HCT116 (cell line): ENCODE measurements around the gene KRT33A. TPM values are rescaled to one million over a fixed set of nuclear protein-coding genes. Genes with fewer than 3 reads are reported as not detected.

ENCODE experiments used
- ATAC-seq: fragments of 200-7000 bp; cut with Tn5 transposase; 2 replicates; pipeline ENCODE4 v1.9.1; 2020; ENCODE audit warnings: mild to moderate bottlenecking, moderate library complexity
- BruUV-seq: library from RNA; stranded (reverse); fragments of 400-500 nt; replicated peaks from 2 replicates; lab custom pipeline; 2021; lab: Mats Ljungman, UMichigan
- CTCF ChIA-PET: fragments of 300-600 bp; sonication (Branson Sonifier 250); formaldehyde crosslinking; loops from one replicate; lab custom pipeline; 2021; ENCODE audit warnings: antibody characterized with exemption; lab: Charles Lee
- POLR2A ChIA-PET: fragments of 300-600, 350-600 bp; sonication (Branson Sonifier 250); formaldehyde crosslinking; loops from one replicate; lab custom pipeline; 2021; ENCODE audit warnings: antibody characterized with exemption; lab: Charles Lee
- RAD21 ChIA-PET, 2 experiments: fragments of 300-600 bp; sonication (Branson Sonifier 250); formaldehyde crosslinking; loops; one replicate each; lab custom pipeline; 2023; ENCODE audit warnings: low total read pairs in 2 of 2; ENCODE audit not compliant: uncharacterized antibody in 2 of 2, unreplicated experiment in 2 of 2, low non-redundant PET in 1 of 2; lab: Charles Lee
- DNase-seq: peaks from one replicate; pipeline ENCODE4 v3.0.0-alpha.2; 2010; ENCODE audit warnings: low read depth, low spot score
- H2AFZ ChIP-seq: fragments of 200-600 bp; shearing (Covaris generic), sonication (generic); 2 replicates; pipeline ENCODE4 v1.6.1; 2017; ENCODE audit warnings: low read depth, mixed run types, mixed read lengths, antibody characterized with exemption, low read length; ENCODE audit not compliant: poor library complexity, severe bottlenecking
- H3K27ac ChIP-seq: 2 replicates; pipeline ENCODE4 v1.5.1; 2012; ENCODE audit warnings: low read depth, low read length
- H3K27me3 ChIP-seq: fragments of 200-600 bp; sonication (generic); 2 replicates; pipeline ENCODE4 v1.6.1; 2016; ENCODE audit warnings: mixed run types, low read length, mixed read lengths; ENCODE audit not compliant: insufficient read depth
- H3K36me3 ChIP-seq, 2 experiments: fragments of 200-500 bp in 1 of 2; fragments of 200-600 bp in 1 of 2; sonication (Bioruptor generic) in 1 of 2; sonication (generic) in 1 of 2; 2 replicates each; pipeline versions ENCODE4 v1.5.1 to v1.6.1; 2014 to 2016; ENCODE audit warnings: low read length in 2 of 2, inconsistent platforms in 1 of 2, mixed read lengths in 1 of 2, mixed run types in 1 of 2; ENCODE audit not compliant: insufficient read depth in 2 of 2, control insufficient read depth in 1 of 2
- H3K4me1 ChIP-seq, 2 experiments: fragments of 200-600 bp in 1 of 2; sonication (generic) in 1 of 2; 2 replicates each; pipeline versions ENCODE4 v1.5.1 to v1.6.1; 2012 to 2017; ENCODE audit warnings: low read length in 2 of 2, inconsistent platforms in 1 of 2, mild to moderate bottlenecking in 1 of 2, mixed read lengths in 1 of 2, mixed run types in 1 of 2, moderate library complexity in 1 of 2; ENCODE audit not compliant: insufficient read depth in 2 of 2, control insufficient read depth in 1 of 2
- H3K4me2 ChIP-seq: fragments of 200-600 bp; sonication (generic); 2 replicates; pipeline ENCODE4 v1.6.1; 2017; ENCODE audit warnings: mixed run types, low read length, mixed read lengths
- H3K4me3 ChIP-seq, 2 experiments: fragments of 200-600 bp in 1 of 2; sonication (generic) in 1 of 2; replicated peaks in 1 of 2; 2 replicates each; pipeline ENCODE4 v1.5.1; 2011 to 2016; ENCODE audit warnings: low read length in 2 of 2, control low read depth in 1 of 2, low read depth in 1 of 2, mild to moderate bottlenecking in 1 of 2, mixed read lengths in 1 of 2, mixed run types in 1 of 2
- H3K79me2 ChIP-seq: fragments of 200-600 bp; sonication (generic); 2 replicates; pipeline ENCODE4 v1.6.1; 2017; ENCODE audit warnings: mild to moderate bottlenecking, mixed run types, low read length, moderate library complexity, mixed read lengths; ENCODE audit not compliant: insufficient read depth
- H3K9ac ChIP-seq: fragments of 200-600 bp; sonication (generic); 2 replicates; pipeline ENCODE4 v1.6.1; 2016; ENCODE audit warnings: low read length, mixed read lengths
- H3K9me2 ChIP-seq: fragments of 200-600 bp; sonication (generic), shearing (Covaris generic); 2 replicates; pipeline ENCODE4 v1.6.1; 2017; ENCODE audit warnings: mixed run types, mild to moderate bottlenecking, moderate library complexity; ENCODE audit not compliant: insufficient read depth
- H3K9me3 ChIP-seq, 2 experiments: fragments of 200-500 bp in 1 of 2; fragments of 200-600 bp in 1 of 2; sonication (Bioruptor generic) in 1 of 2; sonication (generic) in 1 of 2; 2 replicates each; pipeline ENCODE4 v1.6.1; 2014 to 2017; ENCODE audit warnings: low read length in 2 of 2, mixed read lengths in 2 of 2, inconsistent platforms in 1 of 2, low read depth in 1 of 2, mild to moderate bottlenecking in 1 of 2, mixed run types in 1 of 2, moderate library complexity in 1 of 2; ENCODE audit not compliant: control insufficient read depth in 1 of 2, insufficient read depth in 1 of 2
- H4K20me1 ChIP-seq: fragments of 200-600 bp; sonication (generic), shearing (Covaris generic); 2 replicates; pipeline ENCODE4 v1.6.1; 2017; ENCODE audit warnings: mixed run types, mild to moderate bottlenecking, moderate library complexity; ENCODE audit not compliant: insufficient read depth
- CBX3 ChIP-seq: IDR thresholded peaks from 2 replicates; pipeline ENCODE4 v1.6.1; 2012; ENCODE audit warnings: low read depth
- CEBPB ChIP-seq: IDR thresholded peaks from 2 replicates; pipeline ENCODE4 v1.6.1; 2012; ENCODE audit warnings: low read depth
- EZH2phosphoT487 ChIP-seq: fragments of 200-600 bp; IDR thresholded peaks from 2 replicates; pipeline ENCODE4 v1.6.1; 2018; ENCODE audit warnings: antibody characterized with exemption, borderline replicate concordance
- FOSL1 ChIP-seq: IDR thresholded peaks from 2 replicates; pipeline ENCODE4 v1.6.1; 2012; ENCODE audit warnings: low read depth
- JUND ChIP-seq: IDR thresholded peaks from 2 replicates; pipeline ENCODE4 v1.6.1; 2012
- SIN3A ChIP-seq: IDR thresholded peaks from 2 replicates; pipeline ENCODE4 v1.6.1; 2012; ENCODE audit warnings: low read depth
- TCF7L2 ChIP-seq: IDR thresholded peaks from 2 replicates; pipeline ENCODE4 v1.7.0; 2011; ENCODE audit warnings: borderline replicate concordance, inconsistent platforms; ENCODE audit not compliant: insufficient read depth, insufficient read length; ENCODE audit errors: extremely low read depth
- YY1 ChIP-seq: IDR thresholded peaks from 2 replicates; pipeline ENCODE4 v1.6.1; 2011; ENCODE audit warnings: low read length, low read depth, moderate library complexity, mild to moderate bottlenecking; ENCODE audit not compliant: insufficient replicate concordance; ENCODE audit errors: extremely low read depth
- intact Hi-C: fragments of 100-400 bp; cut with micrococcal nuclease; formaldehyde crosslinking; loops from 2 replicates; pipeline ENCODE4 v1.10.0; 2022
- total RNA-seq: library from RNA; stranded (reverse); gene quantifications from one replicate; pipeline ENCODE4 v1.2.1, GENCODE V29; 2021; ENCODE audit not compliant: unreplicated experiment
- TF ChIP-seq, protein P1 (sequence below): IDR thresholded peaks from 2 replicates; pipeline ENCODE4 v1.6.1; 2012
- TF ChIP-seq, protein P2 (sequence below): IDR thresholded peaks from 2 replicates; pipeline ENCODE4 v1.6.1; 2012; ENCODE audit warnings: low read depth
- TF ChIP-seq, protein P3 (sequence below): IDR thresholded peaks from 2 replicates; pipeline ENCODE4 v1.6.1; 2012

The KRT33A gene
- total RNA-seq, 1 experiment from 2014 or later, result not detected

DNA sequence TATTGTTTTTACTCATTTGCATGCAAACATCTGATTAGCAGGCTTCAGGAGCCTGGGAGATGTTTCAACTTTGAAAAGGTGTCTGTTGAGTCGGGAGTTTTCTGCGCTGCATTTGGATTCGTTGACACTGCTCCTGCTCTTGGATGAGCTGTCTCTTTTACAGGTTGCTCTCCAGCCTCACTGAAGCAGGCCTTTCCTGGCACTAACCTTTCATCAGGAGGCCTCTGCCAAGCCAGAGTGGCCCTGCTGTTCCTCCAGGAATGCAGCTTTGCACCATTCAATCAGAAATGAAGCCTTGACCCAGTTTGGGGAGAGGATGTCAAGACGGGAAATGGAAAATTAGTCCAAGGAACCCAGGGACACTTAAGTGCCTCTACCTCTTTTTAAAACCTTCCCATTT lies 47.6 kb downstream of the KRT33A start (continued):
- TF ChIP-seq, protein P1, sequence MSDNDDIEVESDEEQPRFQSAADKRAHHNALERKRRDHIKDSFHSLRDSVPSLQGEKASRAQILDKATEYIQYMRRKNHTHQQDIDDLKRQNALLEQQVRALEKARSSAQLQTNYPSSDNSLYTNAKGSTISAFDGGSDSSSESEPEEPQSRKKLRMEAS, result no peak
- TF ChIP-seq CEBPB, result no peak
- TF ChIP-seq YY1, result no peak

DNA sequence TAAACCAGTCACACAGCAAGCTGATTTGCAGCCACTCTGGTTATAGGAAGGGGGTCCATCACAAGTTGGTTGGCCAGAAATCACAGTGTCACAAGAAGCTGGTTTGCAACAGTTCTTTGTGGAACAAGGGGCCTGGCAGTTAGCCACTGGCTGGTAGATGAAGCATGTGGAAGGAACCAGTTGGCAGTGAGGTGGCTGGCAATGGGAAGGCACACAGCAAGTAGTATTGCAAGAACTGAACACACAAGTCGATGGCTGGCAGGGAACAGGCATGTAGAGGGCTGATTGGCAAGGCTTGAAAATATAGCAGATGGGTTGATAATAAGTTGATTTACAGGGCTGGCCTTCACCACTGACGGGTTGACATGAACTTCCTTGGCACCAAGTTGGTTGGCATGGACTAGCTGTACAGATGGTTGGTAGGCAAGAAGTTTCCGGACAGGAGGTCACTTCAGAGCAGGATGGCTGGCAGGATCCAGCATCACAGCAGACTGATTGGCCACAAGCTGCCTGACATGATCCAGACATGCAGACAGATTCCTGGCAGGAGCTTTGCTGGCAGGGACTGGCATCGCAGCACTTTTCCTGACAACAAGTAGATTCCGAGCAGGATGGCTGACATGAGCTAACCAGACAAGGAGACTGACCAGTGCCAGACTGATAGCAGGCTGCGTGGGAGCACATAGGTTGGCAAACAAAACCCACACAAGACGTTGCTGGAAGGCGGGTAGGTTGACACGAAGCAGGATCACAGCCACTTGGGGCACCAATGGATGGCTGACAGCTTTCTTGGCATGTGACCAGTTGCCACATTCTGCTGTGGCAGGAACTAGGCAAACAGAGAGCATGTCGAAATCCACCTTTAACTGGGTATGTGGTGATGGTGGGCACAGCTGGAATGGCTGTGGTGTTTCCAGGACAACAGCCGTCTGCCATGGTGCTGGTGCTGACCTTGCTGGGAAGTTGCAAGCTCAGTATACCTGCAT lies 48.4 kb downstream of the KRT33A start, which contains the start of gene KRTAP29-1:
Gene KRTAP29-1, minus strand, starts transcription at position 936 of the 986 bp plus-strand sequence. Its CDS starts 0 bp downstream, at position 936.
- Histone ChIP-seq H3K36me3 (no peaks in the 10 kb centered on the region), H3K9me2 (no peaks in the 10 kb centered on the region), H3K4me2 (no peak within 1 kb of the TSS), H3K79me2 (no peaks in the 10 kb centered on the region), H2AFZ (no peak within 1 kb of the TSS), H3K9ac (no peak within 1 kb of the TSS), H3K9me3 (peaks cover 0 to 14% of the 10 kb centered on the region in 2 experiments; a peak in 1 of 4 replicates), H3K4me3 (no peak within 1 kb of the TSS), H3K4me1 (no peaks in the 10 kb centered on the region), H3K27ac (no peak within 1 kb of the TSS), H4K20me1 (no peaks in the 10 kb centered on the region), H3K27me3 (no peaks in the 10 kb centered on the region)
- no TSS peak for BruUV-seq
- no peak for TF ChIP-seq TCF7L2
- TF ChIP-seq CBX3, result no peak
- TF ChIP-seq, protein P2, sequence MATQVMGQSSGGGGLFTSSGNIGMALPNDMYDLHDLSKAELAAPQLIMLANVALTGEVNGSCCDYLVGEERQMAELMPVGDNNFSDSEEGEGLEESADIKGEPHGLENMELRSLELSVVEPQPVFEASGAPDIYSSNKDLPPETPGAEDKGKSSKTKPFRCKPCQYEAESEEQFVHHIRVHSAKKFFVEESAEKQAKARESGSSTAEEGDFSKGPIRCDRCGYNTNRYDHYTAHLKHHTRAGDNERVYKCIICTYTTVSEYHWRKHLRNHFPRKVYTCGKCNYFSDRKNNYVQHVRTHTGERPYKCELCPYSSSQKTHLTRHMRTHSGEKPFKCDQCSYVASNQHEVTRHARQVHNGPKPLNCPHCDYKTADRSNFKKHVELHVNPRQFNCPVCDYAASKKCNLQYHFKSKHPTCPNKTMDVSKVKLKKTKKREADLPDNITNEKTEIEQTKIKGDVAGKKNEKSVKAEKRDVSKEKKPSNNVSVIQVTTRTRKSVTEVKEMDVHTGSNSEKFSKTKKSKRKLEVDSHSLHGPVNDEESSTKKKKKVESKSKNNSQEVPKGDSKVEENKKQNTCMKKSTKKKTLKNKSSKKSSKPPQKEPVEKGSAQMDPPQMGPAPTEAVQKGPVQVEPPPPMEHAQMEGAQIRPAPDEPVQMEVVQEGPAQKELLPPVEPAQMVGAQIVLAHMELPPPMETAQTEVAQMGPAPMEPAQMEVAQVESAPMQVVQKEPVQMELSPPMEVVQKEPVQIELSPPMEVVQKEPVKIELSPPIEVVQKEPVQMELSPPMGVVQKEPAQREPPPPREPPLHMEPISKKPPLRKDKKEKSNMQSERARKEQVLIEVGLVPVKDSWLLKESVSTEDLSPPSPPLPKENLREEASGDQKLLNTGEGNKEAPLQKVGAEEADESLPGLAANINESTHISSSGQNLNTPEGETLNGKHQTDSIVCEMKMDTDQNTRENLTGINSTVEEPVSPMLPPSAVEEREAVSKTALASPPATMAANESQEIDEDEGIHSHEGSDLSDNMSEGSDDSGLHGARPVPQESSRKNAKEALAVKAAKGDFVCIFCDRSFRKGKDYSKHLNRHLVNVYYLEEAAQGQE, result no peak
- no peak for TF ChIP-seq JUND
- TF ChIP-seq FOSL1, result no peak
- no peak for TF ChIP-seq SIN3A
- no peak for TF ChIP-seq EZH2phosphoT487
- TF ChIP-seq, protein P3, sequence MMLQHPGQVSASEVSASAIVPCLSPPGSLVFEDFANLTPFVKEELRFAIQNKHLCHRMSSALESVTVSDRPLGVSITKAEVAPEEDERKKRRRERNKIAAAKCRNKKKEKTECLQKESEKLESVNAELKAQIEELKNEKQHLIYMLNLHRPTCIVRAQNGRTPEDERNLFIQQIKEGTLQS, result no peak
- ChIA-PET CTCF (no interaction called here), RAD21 (no interaction called here), POLR2A (no interaction called here)
- no peak for DNase-seq
- ATAC-seq, result no peak
- intact Hi-C loops, result no loop called here
